CD4-positive, alpha-beta T cell treated with Interleukin-15 for 4 hours (primary cell): ENCODE measurements around the gene FGD4.

Experiments
- DNase-seq: peaks from one replicate; pipeline ENCODE4 v3.0.0-alpha.2; 2020; ENCODE audit warnings: low spot score

Gene FGD4

DNA sequence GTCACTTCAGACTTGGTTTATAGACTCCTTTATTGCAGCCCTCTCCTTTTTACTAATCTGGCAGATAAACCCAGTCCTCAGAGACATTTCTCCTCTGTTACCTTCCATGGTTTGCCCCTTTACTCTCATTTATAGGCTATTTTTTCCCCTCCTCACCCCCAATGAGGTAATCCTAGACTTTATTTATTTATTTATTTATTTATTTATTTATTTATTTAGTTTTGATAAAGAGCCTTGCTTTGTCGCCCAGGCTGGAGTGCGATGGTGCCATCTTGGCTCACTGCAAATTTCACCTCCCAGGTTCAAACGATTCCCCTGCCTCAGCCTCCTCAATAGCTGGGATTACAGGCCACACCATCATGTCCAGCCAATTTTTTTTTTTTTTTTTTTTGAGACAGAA, 8.4 kb downstream of the FGD4 start:
- DNase-seq: no peak

DNA sequence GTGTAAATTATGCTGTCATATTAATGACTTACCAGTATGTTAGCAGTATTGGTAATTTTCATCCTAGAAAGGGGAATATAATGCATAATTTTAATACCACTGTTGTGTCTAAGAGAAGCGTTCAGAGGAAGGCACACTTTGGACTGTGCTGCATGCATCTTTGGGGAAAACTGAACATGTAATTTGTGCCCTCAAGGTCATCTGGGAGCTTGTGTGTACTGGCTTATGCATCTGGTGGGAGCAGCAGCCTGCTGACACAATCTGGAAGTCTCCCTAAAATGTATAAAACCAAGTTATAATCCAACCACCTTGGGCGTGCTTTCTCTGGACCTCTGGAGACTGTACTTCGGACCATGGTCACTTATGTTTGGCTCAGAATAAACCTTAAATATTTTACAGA, 14.1 kb downstream of the FGD4 start:
- DNase-seq: no peak

DNA sequence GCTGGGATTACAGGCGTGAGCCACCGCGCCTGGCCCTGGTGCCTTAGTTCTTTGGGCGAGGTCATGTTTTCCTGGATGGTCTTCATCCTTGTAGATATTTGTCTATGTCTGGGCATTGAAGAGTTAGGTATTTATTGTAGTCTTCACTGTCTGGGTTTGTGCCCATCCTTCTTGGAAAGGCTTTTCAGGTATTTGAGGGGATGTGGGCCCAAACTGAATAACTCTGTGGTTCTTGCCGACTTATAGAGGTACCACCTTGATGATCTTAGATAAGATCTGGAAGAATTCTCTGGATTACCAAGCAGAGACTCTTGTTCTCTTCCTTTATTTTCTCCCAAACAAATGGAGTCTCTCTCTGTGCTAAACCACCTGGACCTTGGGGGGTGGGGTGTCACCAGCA, 18.9 kb downstream of the FGD4 start:
- no peak for DNase-seq

DNA sequence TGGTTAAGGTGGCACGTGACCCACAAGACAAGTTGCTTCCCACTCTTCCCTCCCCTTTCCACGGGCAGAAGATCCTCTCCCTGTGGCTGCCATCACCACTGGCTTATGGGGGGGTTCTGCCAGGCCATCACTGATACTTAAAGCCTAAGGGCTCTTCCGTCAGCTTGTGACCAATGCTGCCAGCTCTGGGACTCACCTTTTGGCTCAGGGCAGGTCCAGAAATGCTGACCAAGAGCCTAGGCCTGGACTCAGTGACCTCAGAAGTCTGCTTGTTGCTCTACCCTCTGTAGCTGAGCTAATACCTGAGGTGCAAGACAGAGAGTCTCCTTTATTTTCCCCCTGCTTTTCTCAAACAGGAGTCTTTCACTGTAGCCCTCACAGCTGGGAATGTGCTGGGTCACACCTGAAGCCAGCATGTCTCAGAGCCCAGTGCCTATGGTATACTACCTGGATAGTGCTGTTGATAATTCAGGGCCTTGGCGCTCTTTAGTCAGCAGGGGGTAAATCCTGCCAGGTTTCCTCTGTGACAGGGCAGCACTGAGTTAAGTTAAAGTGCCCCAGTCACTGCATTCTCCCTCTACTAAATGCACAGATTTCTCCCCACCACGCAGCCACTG, 19.7 kb downstream of the FGD4 start:
- no peak for DNase-seq

DNA sequence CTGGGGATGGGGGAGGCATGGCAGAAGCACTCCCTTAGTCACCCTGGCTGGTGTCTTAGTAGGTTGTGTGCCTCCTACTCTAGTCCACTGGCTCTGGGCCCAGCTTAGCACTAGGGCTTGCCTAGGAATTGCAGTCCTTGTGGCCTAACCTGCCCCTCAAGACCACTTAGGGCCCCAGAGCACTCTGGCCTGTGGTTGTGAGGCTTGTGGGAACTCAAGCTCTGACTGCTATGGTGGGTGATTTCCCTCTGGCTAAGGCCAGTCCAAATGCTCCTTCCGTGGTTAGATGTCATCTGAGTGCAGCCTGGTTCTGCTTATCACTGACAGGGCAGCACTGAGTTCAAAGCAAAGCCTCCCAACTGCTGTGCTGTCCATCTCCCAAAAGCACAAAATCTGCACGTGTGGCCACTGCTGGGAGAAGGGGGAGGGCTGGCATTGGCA, 20.2 kb downstream of the FGD4 start:
- DNase-seq: no peak

DNA sequence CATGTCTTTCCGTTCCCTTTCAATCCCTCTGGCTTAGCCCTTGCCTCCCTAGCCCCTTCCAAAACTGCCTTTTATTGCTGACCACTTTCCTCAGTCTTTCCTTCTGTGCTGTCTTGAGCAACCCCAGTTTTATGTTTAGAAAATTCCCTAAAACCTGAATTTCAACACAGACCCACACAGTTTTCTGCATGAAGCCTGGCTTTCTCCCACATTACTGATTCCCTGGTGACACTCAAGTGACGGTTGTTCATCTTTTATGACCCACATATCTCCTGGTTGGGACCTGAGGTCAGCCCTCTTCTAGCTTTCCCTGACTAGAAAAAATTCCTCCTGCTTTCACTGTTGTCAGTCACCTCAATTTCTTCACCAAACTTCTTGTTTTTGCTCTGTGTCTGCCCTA, 21.0 kb downstream of the FGD4 start:
- no peak for DNase-seq

DNA sequence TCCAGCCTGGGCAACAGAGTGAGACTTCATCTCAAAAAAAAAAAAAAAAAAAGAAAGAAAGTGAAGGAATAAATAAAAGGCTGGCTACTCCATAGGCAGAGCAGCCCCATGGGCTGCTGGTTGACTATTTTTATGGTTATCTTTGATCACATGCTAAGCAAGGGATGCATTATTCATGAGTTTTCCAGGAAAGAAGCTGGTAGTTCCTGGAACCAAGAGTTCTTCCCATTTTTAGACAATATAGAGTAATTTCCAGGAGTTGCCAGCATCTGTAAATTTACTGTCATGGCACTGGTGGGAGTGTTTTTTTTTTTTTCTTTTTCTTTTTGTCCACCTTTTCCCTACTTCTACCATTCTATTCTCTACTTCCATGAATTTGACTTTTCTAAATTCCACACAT, 24.2 kb downstream of the FGD4 start:
- no peak for DNase-seq

DNA sequence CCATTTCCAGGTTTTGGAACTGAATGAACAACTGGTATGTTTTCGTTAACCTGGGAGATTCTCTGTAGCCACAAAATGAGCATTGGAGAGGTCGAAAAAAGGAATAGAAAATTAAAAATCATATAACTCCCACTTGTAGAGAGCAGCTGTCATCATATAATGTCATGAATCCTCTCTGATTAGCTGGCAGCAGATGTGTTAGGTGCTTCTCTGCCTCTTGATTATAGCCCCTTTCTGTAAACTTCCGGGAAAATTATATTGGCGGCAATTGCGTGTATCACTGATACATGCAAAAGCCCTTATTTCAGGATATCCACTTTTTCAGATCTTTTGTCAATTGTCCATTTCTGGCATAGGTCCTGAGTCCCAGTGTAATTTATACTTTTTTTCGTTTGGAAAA, 31.7 kb downstream of the FGD4 start:
- DNase-seq: no peak

DNA sequence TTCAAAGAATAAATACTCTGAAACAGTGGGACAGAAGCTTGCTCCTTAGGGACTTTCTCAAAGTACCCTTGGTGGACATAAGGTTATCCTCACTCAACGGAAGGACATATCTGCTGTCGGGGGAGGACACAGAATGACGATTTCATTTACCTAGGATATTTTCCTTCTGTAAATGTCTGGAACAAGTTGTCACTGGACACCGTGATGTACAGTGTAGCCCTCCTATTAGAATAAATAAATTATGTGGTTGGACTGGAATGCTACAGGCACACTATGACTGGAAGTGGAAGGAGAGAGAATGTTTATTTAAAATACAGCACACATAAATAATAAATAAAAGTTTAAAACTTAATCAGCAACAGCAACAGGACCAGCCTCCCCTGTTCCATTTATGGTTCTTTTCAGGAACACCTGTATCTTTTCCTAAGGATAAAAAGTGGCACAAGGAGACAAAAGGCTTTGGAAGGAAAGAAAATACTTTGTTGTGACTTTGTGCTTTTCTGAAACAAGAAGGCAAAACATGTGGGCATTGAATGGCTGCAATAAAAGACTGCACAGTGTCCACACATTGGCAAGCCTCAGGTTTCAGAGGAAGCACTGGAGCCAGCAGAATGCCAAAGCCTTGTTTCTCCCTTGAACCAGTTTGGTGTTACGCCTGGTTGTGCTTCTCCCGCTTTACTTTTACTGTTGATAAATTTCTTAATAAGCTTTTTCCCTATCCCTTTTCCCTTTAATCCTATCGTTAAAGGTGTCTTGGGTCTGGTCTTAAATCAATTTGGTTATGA, 36.8 kb downstream of the FGD4 start:
- no peak for DNase-seq

DNA sequence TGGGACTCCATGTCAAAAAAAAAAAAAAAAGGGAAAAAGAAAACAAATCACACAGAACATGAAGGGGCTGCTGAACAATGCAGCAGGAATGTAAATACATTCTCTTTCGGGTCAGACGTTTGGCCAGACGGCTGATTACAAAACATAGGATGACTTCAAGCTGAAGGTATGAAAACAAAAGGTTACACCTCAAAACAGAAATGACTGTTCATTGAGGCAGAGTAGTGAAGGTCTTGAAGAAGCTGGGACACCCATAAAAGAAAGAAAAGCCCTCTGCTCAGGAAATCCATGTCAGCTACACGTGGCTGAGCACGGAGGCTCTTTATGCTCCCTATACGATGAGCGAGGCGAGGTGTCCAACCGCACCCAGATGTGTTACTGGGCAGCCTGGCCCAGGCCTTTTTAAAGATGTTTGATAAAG, 37.7 kb downstream of the FGD4 start:
- no peak for DNase-seq

DNA sequence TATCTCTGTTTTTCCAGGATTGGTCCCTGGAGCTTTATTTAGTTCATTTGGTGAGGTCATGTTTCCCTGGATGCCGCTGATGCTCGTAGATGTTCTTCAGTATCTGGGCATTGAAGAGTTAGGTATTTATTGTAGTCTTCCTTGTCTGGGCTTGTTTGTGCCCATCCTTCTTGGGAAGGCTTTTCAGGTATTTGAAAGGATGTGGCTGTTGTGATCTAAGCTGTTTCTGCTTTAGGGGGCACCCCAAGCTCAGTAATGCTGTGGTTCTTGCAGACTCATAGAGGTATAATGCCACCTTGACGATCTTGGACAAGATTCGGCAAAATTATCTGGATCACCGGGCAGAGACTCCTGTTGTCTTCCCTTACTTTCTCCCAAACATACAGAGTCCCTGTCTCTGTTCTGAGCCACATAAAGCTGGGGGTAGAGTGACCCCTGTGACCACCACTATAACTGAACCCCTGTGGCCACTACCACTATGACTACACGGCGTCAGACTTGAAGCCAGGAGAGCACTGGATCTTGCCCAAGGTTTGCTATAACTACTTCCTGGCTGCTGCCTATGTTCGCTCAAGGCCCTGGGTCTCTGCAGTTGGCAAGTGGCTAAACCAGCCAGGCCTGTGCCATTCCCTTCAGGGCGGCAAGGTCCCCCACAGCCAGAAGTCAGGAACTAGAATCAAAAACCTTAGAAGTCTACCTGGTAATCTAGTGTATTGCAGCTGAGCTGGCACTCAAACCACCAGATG, 40.9 kb downstream of the FGD4 start:
- DNase-seq: no peak

DNA sequence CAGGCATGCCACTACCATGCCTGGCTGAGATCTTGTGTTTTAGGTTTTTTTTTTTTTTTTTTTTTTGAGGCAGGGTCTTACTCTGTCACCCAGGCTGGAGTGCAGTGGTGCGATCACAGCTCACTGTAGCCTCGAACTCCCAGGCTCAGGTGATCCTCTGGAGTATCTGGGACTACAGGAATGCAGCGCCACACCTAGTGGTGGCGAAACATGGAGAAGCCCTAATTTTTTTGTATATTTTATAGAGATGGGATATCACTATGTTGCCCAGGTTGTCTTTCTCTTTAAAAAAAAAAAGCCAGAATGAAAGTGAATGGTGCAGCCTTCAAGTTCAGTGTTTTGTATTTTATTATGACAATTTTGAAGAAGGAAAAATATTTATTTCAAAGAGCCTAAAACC, 44.1 kb downstream of the FGD4 start:
- DNase-seq: no peak

DNA sequence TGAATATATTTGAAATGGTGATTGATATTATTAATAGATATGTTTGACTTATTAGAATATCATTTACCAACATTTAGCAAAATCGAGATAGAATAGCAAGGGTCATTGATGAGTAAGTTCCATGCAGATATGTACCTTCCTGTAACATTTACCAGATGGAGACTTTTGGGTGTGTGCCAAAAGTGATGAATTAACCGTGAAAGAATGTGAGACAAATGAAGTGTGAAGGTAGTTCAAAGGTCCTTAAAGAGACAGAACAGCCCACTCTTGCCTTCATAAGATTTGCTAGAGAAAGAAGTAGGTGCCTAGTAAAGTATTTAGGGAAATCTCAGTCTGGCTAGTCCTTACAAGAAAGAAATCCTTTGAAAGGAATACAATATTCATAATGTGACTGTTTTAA, 45.5 kb downstream of the FGD4 start:
- no peak for DNase-seq

DNA sequence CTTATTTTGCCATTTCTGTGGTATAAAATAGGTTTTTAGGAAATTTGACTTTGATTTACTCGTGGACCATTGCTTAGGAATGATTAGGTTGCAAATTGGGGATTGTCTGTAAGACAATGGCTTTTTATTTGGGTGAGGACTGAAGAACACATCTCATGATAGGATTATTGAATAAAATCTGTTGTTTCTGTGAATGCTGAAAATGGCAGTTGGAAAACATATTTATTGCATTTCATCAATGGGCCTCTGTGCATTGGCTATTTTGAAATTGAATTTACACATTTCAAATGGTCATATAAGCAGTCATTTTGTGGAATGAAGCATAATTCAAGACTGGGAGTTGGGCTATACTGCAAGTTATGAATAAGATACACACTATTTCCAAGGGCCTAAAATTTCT, 46.0 kb downstream of the FGD4 start:
- DNase-seq: no peak

DNA sequence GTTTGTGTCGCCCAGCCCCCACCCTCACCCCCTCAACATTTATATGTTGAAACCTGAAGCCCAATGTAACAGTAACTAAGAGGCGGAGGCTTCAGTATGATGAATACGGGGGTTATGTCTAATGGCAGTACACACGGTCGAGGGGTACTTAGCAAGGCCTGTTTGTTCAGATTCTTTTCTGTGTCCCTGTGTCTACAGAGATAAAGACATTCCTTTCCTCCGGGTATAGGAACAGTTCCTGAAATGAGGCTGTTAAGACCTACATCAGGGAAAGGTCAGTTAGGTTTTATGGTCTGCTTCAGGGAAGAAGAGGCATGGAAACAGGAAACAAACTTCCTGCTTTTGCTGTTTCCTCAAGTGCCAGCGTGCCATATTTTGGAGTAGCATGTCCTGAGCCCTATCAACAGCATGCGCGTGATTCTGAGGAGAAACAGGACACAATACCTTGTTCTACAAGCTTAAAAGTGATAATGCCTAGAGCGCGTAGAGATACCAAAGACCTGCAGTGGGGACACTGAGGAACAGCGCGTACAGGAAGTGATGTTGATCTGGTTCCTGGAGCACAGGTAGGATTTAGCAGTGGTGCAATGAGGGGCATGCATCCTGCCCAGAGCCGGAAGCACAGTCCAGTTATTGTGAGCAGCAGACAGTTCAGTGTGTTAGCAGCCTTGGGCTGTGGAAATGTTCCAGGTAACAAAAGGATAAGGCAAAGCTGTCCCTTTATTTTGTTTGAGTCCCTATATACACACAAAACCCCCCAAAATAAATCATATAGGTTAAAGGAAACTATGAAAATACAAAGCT, 47.2 kb downstream of the FGD4 start:
- DNase-seq: no peak

DNA sequence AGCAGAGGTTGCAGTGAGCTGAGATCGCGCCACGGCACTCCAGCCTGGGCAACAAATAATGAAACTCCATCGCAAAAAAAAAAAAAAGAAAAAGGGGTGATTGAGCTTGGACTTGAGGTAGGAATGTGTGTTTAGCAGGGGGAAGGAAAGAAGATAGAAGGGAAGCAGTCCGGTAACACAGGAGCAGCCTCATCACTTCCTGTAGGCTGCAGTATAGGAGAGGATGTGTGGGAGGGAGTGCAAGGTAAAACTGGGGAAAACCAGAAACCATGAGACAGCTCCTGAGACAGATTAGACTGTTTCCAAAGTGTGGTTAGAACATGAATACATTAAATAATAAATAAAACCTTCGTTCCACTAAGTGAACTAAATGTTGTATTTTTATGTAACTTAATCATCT, 49.2 kb downstream of the FGD4 start:
- DNase-seq: no peak

DNA sequence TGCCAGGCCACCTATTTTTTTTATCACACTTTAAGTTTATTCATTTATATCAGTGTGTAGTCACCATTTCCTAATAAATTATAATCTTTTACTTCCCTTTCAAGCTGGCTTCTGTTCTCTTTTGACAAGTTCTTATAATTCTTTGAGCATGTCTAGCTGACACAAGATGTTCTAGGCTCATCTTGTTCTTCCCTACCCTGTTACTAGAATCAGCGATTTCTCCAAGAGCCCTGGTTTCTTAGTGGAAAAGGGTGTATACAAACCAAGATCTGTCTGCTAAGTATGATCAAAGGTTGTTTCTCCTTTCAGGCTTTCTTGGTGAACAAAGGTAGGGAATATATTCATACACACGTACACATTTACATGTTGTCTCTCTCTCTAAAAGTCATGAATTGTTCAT, 51.0 kb downstream of the FGD4 start:
- DNase-seq: no peak

DNA sequence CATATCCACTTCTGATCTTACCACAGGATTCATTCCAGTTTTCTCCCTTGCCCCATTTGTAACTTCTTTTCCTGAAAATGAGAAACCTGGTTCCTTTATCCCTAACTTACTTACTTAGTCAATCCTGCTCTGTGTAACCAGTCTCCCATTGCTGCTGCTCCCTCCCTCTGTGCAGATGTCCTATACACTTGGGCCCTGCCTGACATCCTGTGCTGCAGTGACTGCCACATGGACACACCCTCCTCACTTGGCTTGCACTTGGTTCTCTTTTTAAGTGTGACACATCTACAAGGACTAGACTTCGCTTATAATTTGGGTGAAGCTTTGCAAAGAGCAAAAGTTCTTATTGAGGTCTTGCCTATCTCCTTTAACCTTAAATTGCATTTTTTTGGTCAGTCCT, 51.4 kb downstream of the FGD4 start:
- DNase-seq: no peak

DNA sequence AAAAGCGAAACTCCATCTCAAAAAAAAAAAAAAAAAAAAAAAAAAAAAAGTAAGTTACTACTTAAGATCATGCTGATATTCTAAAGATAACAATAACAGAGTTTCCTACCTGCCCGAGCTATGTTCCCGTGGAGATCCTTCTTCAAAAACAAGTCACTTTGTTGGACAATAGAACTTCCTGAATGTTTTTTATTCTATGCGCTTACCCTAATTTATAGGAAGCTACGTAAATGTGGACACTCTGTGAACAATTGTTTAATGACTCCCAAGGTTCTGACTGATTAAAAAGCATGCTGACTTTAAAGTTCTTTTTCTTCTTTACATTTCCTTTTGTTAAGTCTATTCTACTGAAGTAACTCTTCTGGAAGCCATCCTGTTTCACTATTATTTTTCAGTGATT, 52.5 kb downstream of the FGD4 start:
- no peak for DNase-seq

DNA sequence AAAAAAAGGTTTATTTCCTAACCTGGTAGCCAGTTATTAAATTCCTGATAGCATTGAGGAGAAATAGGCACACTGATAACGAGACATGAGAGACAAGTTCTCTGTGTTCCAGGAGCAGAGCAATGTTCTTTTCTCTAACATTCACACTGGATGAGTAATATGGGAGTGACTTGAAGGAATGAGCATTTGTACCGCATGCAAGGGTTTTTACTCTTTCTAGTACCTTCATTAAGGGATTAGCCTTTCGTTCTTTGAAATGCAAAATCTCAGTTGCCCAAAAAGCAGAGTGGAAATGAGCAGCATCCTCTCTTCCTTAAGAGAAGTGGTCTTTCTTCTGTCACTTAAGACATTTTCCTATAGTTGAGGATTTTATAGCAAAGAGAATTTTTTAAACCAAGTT, 54.7 kb downstream of the FGD4 start:
- no peak for DNase-seq

DNA sequence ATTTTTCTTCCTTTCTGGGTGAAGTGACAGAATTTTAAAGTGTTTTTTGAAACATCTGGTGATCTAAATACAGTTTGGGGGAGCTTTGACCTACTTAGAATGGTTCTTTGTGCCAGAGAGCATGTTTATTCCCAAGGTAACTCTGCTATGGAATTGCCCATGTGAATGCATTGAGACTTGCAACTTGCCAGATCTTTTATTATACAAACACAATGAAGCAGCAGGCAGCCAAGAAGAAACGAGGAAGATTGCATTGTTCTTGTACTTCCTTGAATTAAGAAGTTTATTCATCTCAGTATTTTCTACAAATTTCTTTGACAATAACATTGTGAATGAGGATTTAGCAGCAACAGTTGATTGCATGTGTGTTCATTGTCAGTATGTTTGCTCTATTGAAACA, 55.5 kb downstream of the FGD4 start:
- no peak for DNase-seq

DNA sequence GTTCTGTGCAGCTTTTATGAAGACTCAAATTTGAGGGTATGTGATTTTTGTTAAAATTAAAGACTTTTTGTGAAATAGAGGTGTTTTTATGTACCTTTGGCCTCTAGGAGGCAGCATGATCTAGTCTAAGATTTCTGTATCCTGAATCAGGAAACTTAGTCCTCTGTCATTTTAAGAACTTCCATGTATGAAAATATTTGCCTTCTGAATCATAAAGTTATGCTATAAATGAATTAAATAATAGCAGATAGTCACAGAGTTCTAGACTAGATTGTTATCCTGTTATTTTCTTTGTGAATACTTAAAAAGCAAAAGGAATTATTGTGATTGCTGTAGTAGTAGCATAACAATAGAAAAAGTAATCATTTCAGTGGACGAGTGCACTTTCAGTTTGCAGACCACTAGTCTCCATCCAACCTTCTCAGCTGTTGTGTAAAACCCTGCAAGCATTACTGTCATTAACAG, 56.3 kb downstream of the FGD4 start:
- peak; percentile 30 for DNase-seq
